NCI-H1105 treated with DMSO at 0.1 percent for 48 hours (cell line): ENCODE measurements around the gene TMPRSS11F.
A peak's percentile ranks its signal among the peaks of the same experiment; 100 is the strongest.
"Not testable (repeated sequence)": the region's sequence is repeated elsewhere in the genome, so short reads cannot be mapped to it uniquely, and the experiment has no call there.

Experiments
- DNase-seq: peaks from one replicate; lab custom pipeline; 2025; lab: John Stamatoyannopoulos, UW

TMPRSS11F gene

GRCh38 chr4:68129793-68130192, at the start of gene TMPRSS11F:
TSS of gene TMPRSS11F (minus strand) at chr4:68129869. CDS start at chr4:68129820, 49 bp downstream.
- peak; percentile 7 for DNase-seq

GRCh38 chr4:68176904-68177303, 47.2 kb upstream of the TMPRSS11F start:
- DNase-seq, result no peak

DNA sequence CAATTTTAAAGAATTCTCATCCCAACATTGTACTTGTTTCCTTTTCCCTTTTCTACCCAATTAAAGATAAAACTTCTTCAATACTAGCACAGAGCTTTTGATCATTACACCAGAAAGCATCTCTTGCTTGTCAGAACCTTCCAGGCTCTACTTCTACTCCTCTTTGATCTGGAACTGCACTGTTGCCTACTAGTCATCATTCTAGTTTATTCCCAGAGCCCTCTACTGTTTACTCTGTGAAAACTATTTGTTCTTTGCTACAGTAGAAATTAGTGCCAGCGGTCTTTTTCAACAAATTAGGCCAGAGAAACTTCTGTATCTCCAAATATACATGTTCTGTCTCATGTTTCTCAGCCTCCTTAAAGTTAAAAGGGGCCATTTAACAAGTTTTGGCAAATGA, 46.8 kb upstream of the TMPRSS11F start:
- DNase-seq, result no peak

DNA sequence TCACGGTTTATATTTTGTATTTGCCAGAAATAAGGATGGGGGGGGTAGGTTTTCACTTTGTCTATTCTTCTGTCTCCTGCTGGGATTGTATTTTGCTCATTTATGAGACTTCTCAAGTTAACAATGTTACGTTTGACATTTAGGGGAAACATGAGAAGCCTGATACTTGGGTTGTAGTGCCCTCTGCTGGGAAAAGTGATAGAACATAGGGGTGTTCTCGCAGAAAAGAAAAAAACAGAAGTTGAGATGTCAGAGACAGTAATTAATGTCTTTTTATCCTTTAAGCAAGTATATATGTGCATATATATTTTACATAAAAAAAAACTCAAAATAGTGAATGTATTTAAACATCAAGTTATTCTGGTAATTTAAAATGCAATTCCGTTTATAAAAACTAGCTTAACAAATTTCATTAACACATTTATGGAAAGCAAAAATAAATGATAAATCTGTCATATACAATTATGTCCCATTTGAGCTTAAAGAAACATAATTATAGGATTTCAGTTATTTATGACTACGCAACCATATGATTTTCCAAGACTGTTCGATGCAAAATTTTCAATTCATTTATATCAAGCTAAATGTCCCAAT, 46.0 kb upstream of the TMPRSS11F start:
- DNase-seq, result peak; percentile 39

DNA sequence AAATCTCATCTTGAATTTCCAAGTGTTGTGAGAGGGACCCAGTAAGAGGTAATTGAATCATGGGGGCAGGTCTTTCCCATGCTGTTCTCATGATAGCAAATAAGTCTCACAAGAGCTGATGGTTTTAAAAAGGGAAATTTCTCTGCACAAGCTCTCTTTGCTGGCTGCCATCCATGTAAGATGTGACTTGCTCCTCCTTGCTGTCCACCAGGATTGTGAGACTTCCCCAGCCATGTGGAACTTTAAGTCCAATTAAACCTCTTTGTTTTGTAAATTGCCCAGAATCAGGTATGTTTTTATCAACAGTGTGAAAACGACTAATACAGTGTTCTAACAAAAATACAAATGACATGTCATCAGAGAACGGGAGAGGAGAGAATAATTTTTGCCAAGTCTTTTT, 44.7 kb upstream of the TMPRSS11F start:
- DNase-seq, result not testable (repeated sequence)

DNA sequence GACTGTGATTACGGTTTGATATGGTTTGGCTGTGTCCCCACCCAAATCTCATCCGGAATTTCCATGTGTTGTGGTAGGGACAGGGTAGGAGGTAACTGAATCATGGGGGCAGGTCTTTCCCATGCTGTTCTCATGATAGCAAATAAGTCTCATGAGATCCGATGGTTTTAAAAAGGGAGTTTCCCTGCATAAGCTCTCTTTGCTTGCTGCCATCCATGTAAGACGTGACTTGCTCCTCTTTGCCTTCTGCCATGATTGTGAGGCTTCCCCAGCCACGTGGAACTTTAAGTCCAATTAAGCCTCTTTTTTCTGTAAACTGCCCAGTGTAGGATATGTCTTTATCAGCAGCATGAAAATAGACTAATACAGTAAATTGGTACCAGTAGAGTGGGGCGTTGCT, 42.5 kb upstream of the TMPRSS11F start:
- not testable (repeated sequence) for DNase-seq

- no peak for DNase-seq
Measured at GRCh38 chr4:68167706-68168105, 38.0 kb upstream of the TMPRSS11F start.

DNA sequence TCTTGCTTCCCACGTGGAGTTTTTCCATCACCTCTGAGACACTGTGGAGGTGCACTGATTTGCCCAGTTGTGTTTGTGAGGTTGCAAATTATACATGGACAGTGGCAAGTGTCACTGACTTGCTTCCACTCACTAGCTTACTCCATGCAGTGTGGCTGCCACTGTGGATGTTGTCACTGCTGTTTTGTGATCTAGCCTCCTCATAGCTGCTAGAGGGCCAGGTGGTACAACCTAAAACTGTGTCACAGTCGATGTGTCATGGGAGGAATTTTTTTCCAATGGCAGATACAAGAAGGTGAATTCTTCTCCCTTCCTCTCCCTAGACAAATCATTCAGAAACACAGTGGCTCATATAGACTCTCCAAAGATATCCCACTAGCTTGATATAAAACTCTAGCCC, 37.5 kb upstream of the TMPRSS11F start:
- DNase-seq, result no peak

- DNase-seq, result no peak
Measured at GRCh38 chr4:68163754-68164153, 34.1 kb upstream of the TMPRSS11F start.

GRCh38 chr4:68162196-68162595, 32.5 kb upstream of the TMPRSS11F start:
- no peak for DNase-seq

DNA sequence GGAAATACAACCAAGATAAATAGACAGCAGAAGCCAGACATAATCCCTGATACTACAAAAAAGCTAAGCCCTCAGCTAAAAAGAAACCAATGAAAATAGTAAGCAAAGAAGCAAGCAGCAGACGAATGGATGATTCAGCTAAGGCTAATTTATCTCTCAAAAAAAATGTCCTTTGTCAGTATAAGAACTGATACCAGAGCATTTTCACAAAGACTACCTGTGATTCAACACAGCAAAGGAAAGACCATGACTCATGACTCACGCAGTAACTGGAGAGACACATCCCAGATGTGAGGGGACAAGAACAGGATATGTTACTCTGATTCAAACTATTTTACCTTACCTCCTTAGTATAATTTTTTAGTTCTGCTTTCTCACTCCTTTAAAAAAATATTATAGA, 22.7 kb upstream of the TMPRSS11F start:
- DNase-seq, result no peak

- no peak for DNase-seq
Measured at GRCh38 chr4:68148800-68149685, 19.4 kb upstream of the TMPRSS11F start.

DNA sequence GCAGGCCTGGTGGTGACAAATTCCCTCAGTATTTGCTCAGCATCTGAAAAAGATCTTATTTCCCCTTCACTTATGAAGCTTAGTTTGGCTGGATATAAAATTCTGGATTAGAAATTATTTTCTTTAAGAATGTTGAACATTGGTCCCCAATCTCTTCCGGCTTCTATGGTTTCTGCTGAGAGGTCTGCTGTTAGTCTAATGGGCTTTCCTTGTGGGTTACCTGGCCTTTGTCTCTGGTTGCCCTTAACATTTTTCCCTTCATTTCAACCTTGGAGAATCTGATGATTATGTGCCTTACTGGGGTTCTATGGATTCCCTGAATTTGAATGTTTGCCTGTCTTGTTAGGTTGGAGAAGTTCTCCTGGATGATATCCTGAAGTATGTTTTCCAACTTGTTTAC, 17.4 kb upstream of the TMPRSS11F start:
- DNase-seq, result no peak

DNA sequence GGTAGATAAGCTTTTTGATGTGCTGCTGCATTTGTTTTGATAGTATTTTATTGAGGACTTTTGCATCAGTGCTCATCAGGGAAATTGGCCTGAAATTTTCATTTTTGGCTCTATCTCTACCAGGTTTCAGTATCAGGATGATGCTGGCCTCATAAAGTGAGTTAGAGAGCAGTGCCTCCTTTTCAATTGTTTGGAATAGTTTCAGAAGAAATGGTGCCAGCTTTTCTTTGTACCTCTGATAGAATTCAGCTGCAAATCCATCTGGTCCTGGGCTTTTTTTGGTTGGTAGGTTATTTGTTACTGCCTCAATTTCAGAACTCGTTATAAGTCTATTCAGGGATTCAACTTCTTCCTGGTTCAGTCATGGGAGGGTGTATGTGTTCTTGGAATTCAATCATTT, 15.6 kb upstream of the TMPRSS11F start:
- no peak for DNase-seq

DNA sequence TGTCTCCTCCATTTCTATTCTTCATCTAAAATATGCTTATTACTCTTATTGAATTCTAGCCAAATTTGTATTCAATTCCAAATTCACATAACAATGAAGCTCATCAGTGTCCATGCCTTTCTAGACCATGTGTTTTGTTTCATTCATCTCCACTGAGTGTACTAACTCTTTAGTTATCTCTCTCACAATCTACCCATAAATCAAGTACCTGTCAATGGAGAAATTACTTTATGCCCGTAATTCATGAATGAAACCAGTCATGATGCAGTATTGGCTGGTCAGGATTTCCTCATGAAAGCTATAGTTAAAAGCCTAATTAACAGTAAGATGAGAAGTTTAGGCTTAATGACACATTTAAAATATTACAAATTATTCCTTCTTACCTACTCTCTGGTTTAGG, 12.2 kb upstream of the TMPRSS11F start:
- DNase-seq, result peak; percentile 2

DNA sequence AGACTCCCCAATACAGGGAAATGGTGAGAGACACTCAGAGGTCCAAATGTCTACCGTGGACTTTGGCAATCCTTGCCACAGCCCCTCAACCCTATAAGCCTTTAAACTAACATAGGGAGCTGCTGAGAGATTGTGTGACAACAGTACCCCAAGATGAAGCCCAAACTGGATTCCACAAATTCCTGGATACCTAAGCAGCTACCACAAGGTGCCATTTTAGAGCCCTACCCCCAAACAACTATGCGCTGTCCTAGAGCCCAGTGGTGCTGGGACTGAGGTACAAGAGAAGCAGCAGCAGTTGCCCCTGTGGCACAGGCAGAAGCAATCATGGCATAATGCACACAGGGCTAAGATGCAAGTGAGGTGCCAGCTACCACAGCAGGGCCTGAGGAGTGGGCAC, 2.7 kb upstream of the TMPRSS11F start:
- no peak for DNase-seq

DNA sequence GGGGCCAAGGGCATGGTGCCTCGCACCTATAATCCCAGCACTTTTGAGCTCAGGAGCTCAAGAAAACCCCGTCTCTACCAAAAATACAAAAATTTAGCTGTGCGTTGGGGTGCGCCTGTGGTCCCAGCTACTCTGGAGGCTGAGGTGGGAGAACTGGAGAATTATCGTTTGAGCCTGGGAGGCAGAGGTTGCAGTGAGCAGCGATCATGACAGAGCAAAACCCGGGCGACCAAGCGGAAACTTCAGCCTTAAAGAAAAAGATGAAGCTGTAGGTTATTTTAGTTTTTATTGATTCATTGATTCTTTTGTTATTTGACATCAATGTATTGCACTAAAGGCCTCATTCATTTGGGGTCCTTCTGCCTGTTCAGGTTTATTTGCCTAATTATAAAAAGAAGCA, 5.4 kb downstream of the TMPRSS11F start:
- no peak for DNase-seq

DNA sequence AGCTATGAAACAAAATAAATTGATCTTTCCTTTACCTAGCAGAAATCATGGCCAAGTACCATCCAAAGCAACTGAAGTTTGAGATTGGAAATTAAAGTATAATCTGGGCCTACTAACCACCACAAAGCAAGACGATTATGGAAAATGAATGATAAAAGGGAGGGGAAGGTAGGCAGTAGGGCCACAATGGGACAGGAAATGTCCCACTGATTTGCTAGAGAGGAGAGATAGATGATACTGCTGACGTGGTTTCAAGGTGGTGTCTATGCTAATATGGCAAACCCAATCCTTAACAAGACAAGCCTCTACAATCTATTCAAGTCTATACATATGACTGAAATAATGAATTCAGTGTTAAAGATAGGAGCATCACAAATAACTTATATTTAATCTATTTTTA, 6.1 kb downstream of the TMPRSS11F start:
- no peak for DNase-seq

DNA sequence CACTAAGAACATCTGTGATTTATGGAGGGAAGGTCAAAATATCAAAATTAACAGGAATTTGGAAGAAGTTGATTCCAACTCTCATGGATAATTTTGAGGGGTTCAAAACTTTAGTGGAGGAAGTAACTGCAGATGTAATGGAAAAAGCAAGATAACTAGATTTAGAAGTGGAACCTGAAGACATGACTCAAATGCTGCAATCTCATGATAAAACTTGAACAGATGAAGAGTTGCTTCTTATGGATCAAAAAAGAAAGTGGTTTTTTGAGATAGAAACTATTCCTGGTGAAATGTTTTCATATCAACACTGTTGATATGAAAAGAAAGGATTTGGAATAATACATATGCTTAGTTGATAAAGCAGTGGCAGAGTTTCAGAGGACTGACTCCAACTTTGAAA, 9.7 kb downstream of the TMPRSS11F start:
- no peak for DNase-seq

GRCh38 chr4:68110441-68110840, 19.2 kb downstream of the TMPRSS11F start:
- no peak for DNase-seq

DNA sequence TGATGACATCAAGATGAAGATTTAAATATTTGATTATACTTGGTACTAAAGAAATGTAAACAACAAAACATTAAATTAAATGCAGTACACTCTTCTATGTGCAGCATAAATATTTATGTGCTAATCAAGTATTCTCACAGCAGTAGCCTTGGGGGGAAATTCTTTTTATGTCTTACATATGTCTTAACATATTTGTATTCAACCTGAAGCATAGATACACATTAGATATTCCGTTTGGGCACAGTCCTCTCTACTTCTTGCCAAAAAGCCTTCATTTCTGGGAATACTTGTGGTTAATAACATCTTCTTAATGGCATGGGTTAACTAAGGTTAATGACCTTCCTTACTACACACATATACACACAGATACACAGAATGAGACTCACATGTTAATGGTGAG, 19.8 kb downstream of the TMPRSS11F start:
- DNase-seq, result no peak

GRCh38 chr4:68082758-68083157, 46.9 kb downstream of the TMPRSS11F start:
- DNase-seq, result no peak

DNA sequence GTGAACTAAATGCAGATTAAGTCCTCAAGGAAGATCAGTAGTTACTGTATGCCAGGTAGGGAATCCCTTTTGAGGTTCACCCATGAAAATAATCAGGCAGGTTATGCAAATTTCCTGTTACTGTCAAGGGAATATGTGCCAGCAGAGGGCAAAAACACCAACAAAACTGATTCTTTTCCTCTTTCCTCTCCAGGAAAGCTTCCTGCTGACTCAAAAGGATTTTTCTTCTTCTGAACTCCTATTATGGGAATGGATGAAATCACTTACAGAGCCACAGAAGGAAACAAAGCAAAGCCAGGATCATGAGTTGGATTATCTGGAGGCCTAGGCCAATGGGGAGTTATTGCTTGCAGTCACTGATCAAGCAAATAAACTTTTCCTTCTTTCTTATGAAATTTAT, 49.7 kb downstream of the TMPRSS11F start:
- no peak for DNase-seq

GRCh38 chr4:68077737-68078136, 51.9 kb downstream of the TMPRSS11F start:
- no peak for DNase-seq
